IMR-90 (cell line): ENCODE data around the gene ANKRD6. TPM values are rescaled to one million over a fixed set of nuclear protein-coding genes. Genes with fewer than 3 reads are reported as not detected.

ENCODE experiments used
- ATAC-seq: fragments of 200-7000 bp; cut with Tn5 transposase; 2 replicates; pipeline ENCODE4 v1.9.1; 2020; ENCODE audit warnings: low read depth, mild to moderate bottlenecking, moderate library complexity
- BruUV-seq: library from RNA; stranded (reverse); fragments of 400-500 nt; replicated peaks from 2 replicates; lab custom pipeline; 2021; lab: Mats Ljungman, UMichigan
- CTCF ChIA-PET: fragments of 300-600 bp; formaldehyde crosslinking; extraction: SDS; loops from one replicate; lab custom pipeline; 2021; ENCODE audit warnings: antibody characterized with exemption; lab: Yijun Ruan, JAX
- POLR2A ChIA-PET: fragments of 300-600 bp; sonication (Branson Sonifier 250); formaldehyde crosslinking; loops from one replicate; lab custom pipeline; 2022; ENCODE audit warnings: antibody characterized with exemption; ENCODE audit not compliant: unreplicated experiment; lab: Charles Lee
- DNase-seq: peaks from one replicate; pipeline ENCODE4 v3.0.0; 2013
- H2AFZ ChIP-seq: replicated peaks from 2 replicates; pipeline ENCODE3; 2013; ENCODE audit warnings: low read length, mild to moderate bottlenecking; ENCODE audit not compliant: poor library complexity
- H2AK5ac ChIP-seq: 2 replicates; pipeline ENCODE4 v1.6.1; 2013; ENCODE audit warnings: low read depth, low read length, inconsistent platforms
- H2AK9ac ChIP-seq: replicated peaks from 2 replicates; pipeline ENCODE3; 2013; ENCODE audit warnings: mild to moderate bottlenecking, low read depth, low read length, moderate library complexity; ENCODE audit not compliant: poor library complexity
- H2BK120ac ChIP-seq: 2 replicates; pipeline ENCODE4 v1.6.1; 2013; ENCODE audit warnings: low read depth, low read length, inconsistent platforms
- H2BK15ac ChIP-seq: 3 replicates; pipeline ENCODE4 v1.6.1; 2013; ENCODE audit warnings: low read depth, low read length, inconsistent platforms
- H2BK20ac ChIP-seq: 2 replicates; pipeline ENCODE4 v1.6.1; 2013; ENCODE audit warnings: low read depth, mild to moderate bottlenecking, inconsistent platforms, low read length, moderate library complexity
- H2BK5ac ChIP-seq: 2 replicates; pipeline ENCODE4 v1.6.1; 2013; ENCODE audit warnings: mild to moderate bottlenecking, low read depth, low read length, inconsistent platforms; ENCODE audit not compliant: poor library complexity, severe bottlenecking
- H3K14ac ChIP-seq: replicated peaks from 2 replicates; pipeline ENCODE4 v1.6.1; 2013; ENCODE audit warnings: low read depth, low read length, inconsistent platforms
- H3K18ac ChIP-seq: 2 replicates; pipeline ENCODE4 v1.6.1; 2013; ENCODE audit warnings: low read depth, low read length, control low read depth
- H3K23ac ChIP-seq: 2 replicates; pipeline ENCODE4 v1.6.1; 2013; ENCODE audit warnings: low read depth, low read length, inconsistent platforms
- H3K27ac ChIP-seq: 2 replicates; pipeline ENCODE4 v1.5.1; 2013; ENCODE audit warnings: mild to moderate bottlenecking, control low read depth, low read length; ENCODE audit not compliant: insufficient read depth
- H3K27me3 ChIP-seq: 2 replicates; pipeline ENCODE4 v1.6.1; 2013; ENCODE audit warnings: low read length; ENCODE audit not compliant: control insufficient read depth, insufficient read depth
- H3K36me3 ChIP-seq: 2 replicates; pipeline ENCODE4 v1.6.1; 2013; ENCODE audit warnings: low read length, mixed read lengths; ENCODE audit not compliant: control insufficient read depth, insufficient read depth
- H3K4ac ChIP-seq: 2 replicates; pipeline ENCODE4 v1.6.1; 2013; ENCODE audit warnings: low read depth, low read length, inconsistent platforms
- H3K4me1 ChIP-seq: 2 replicates; pipeline ENCODE4 v1.6.1; 2013; ENCODE audit warnings: low read length, mixed read lengths; ENCODE audit not compliant: control insufficient read depth, insufficient read depth
- H3K4me2 ChIP-seq: 2 replicates; pipeline ENCODE4 v1.6.1; 2013; ENCODE audit warnings: low read depth, mild to moderate bottlenecking, control low read depth, low read length, moderate library complexity
- H3K4me3 ChIP-seq: 2 replicates; pipeline ENCODE4 v1.5.1; 2013; ENCODE audit warnings: low read depth, mild to moderate bottlenecking, control low read depth, low read length, moderate library complexity; ENCODE audit not compliant: insufficient read depth
- H3K56ac ChIP-seq: 2 replicates; pipeline ENCODE4 v1.6.1; 2013; ENCODE audit warnings: low read length, inconsistent platforms; ENCODE audit not compliant: insufficient read depth; ENCODE audit errors: extremely low read depth
- H3K79me1 ChIP-seq, 2 experiments: 2 replicates each; pipeline ENCODE4 v1.6.1; 2013; ENCODE audit warnings: low read length in 2 of 2, inconsistent platforms in 1 of 2, low read depth in 1 of 2
- H3K9ac ChIP-seq: 2 replicates; pipeline ENCODE4 v1.6.1; 2013; ENCODE audit warnings: low read depth, low read length, control low read depth
- H3K9me1 ChIP-seq: 2 replicates; pipeline ENCODE4 v1.6.1; 2013; ENCODE audit warnings: low read length, inconsistent platforms; ENCODE audit not compliant: insufficient read depth
- H3K9me3 ChIP-seq: 2 replicates; pipeline ENCODE4 v1.6.1; 2013; ENCODE audit warnings: low read length; ENCODE audit not compliant: control insufficient read depth, insufficient read depth
- H4K20me1 ChIP-seq: 2 replicates; pipeline ENCODE4 v1.6.1; 2013; ENCODE audit warnings: low read length, inconsistent platforms; ENCODE audit not compliant: insufficient read depth
- H4K5ac ChIP-seq: 2 replicates; pipeline ENCODE4 v1.6.1; 2013; ENCODE audit warnings: mild to moderate bottlenecking, low read depth, low read length, control low read depth
- H4K8ac ChIP-seq, 2 experiments: 2 replicates each; pipeline ENCODE4 v1.6.1; 2013; ENCODE audit warnings: low read depth in 2 of 2, low read length in 2 of 2, control low read depth in 1 of 2, inconsistent platforms in 1 of 2
- H4K91ac ChIP-seq: 2 replicates; pipeline ENCODE4 v1.6.1; 2013; ENCODE audit warnings: low read depth, low read length, inconsistent platforms; ENCODE audit not compliant: insufficient read depth
- BHLHE40 ChIP-seq: fragments of 150-350 bp; IDR thresholded peaks from 2 replicates; pipeline ENCODE4 v1.6.1; 2016; ENCODE audit warnings: mild to moderate bottlenecking, low read depth, low read length
- CEBPB ChIP-seq: IDR thresholded peaks from 2 replicates; pipeline ENCODE4 v1.6.1; 2012; ENCODE audit warnings: low read depth, low read length, improper control_type of control experiment
- CHD1 ChIP-seq: IDR thresholded peaks from 2 replicates; pipeline ENCODE4 v1.6.1; 2012; ENCODE audit warnings: low read depth, low read length, improper control_type of control experiment
- CTCF ChIP-seq: conservative IDR thresholded peaks from 2 replicates; pipeline ENCODE4 v1.5.1; 2012; ENCODE audit warnings: mild to moderate bottlenecking, low read depth, low read length, improper control_type of control experiment
- MAZ ChIP-seq: IDR thresholded peaks from 2 replicates; pipeline ENCODE4 v1.6.1; 2012; ENCODE audit warnings: low read depth, mild to moderate bottlenecking, low read length, improper control_type of control experiment, moderate library complexity, borderline replicate concordance
- MXI1 ChIP-seq: IDR thresholded peaks from 2 replicates; pipeline ENCODE4 v1.6.1; 2012; ENCODE audit warnings: low read depth, mild to moderate bottlenecking, low read length, moderate library complexity, borderline replicate concordance
- POLR2A ChIP-seq: IDR thresholded peaks from 2 replicates; pipeline ENCODE4 v1.6.1; 2012; ENCODE audit warnings: mild to moderate bottlenecking, low read depth, low read length
- RAD21 ChIP-seq: IDR thresholded peaks from 2 replicates; pipeline ENCODE4 v1.6.1; 2012; ENCODE audit warnings: low read length, improper control_type of control experiment
- USF2 ChIP-seq: fragments of 150-350 bp; IDR thresholded peaks from 2 replicates; pipeline ENCODE4 v1.6.1; 2017; ENCODE audit warnings: mild to moderate bottlenecking, antibody characterized with exemption, low read length, low read depth
- WGBS, 2 experiments: methylation state at CpG; one replicate each; pipeline versions ENCODE4 v1.1.5 to v1.1.7; 2013; ENCODE audit warnings: missing lambda C conversion rate in 2 of 2; ENCODE audit not compliant: insufficient read length in 1 of 2; ENCODE audit errors: extremely low coverage in 2 of 2; 5-methylcytosine and 5-hydroxymethylcytosine counted together
- dilution Hi-C: fragments of 300-500 bp; cut with HindIII; formaldehyde crosslinking; loops from one replicate; pipeline ENCODE4 v1.14.3; 2018; ENCODE audit warnings: low sequenced_read_pairs; ENCODE audit not compliant: unreplicated experiment
- in situ Hi-C: fragments of 300-500 bp; cut with MboI; formaldehyde crosslinking; loops from 3 replicates; pipeline ENCODE4 v1.14.3; 2019; ENCODE audit warnings: low sequenced_read_pairs, inconsistent platforms, mixed read lengths
- intact Hi-C: fragments of 100-400 bp; cut with micrococcal nuclease; formaldehyde crosslinking; loops from 2 replicates; pipeline ENCODE4 v1.10.0; 2022
- polyA plus RNA-seq, 3 experiments: library from polyadenylated mRNA; depleted of rRNA; stranded (reverse); fragments of >200 nt; gene quantifications; 2 replicates each; pipeline ENCODE4 v1.2.3, GENCODE V29; 2012; ENCODE audit warnings: low replicate concordance in 1 of 3
- total RNA-seq: library from RNA; depleted of rRNA; stranded (reverse); fragments of >200 nt; gene quantifications from 2 replicates; pipeline ENCODE4 v1.2.3, GENCODE V29; 2012

Gene ANKRD6
- total and polyA plus RNA-seq, 2 of the 4 experiments (the other 2 are of a cell fraction), result 0.12 to 0.18 TPM

- H3K14ac ChIP-seq, result no peak overlapping the region
- no peak overlapping the region for H3K18ac ChIP-seq
- no peak overlapping the region for H2AK5ac ChIP-seq
- no peaks in the 10 kb centered on the region; the same call in 1 of the 2 replicates for H3K27me3 ChIP-seq
- H4K91ac ChIP-seq, result no peak overlapping the region
- ChIA-PET POLR2A (no interaction called here), CTCF (no interaction called here)
- no peak overlapping the region for H3K27ac ChIP-seq
- intact Hi-C loops, result no loop called here
- no peak overlapping the region for H3K9ac ChIP-seq
- no peak overlapping the region for H4K8ac ChIP-seq
- no peak overlapping the region for H3K4me2 ChIP-seq
- H3K4me3 ChIP-seq, result no peak overlapping the region
- H3K36me3 ChIP-seq, result no peaks in the 10 kb centered on the region
- dilution Hi-C loops, result no loop called here
- H2AK9ac ChIP-seq, result no peak overlapping the region
- ATAC-seq (no peak), DNase-seq (no peak)
- no peak overlapping the region for H4K5ac ChIP-seq
- H3K23ac ChIP-seq, result no peak overlapping the region
- TF ChIP-seq MXI1 (no peak), CTCF (no peak), USF2 (no peak), CEBPB (no peak), RAD21 (no peak), POLR2A (no peak), BHLHE40 (no peak), MAZ (no peak), CHD1 (no peak)
- no peaks in the 10 kb centered on the region for H4K20me1 ChIP-seq
- no peak overlapping the region for H2BK5ac ChIP-seq
- H3K4me1 ChIP-seq, result no peaks in the 10 kb centered on the region
- H2BK120ac ChIP-seq, result no peak overlapping the region
- H3K9me3 ChIP-seq, result no peaks in the 10 kb centered on the region
- no peaks in the 10 kb centered on the region for H3K79me1 ChIP-seq
- no peak overlapping the region for H2BK15ac ChIP-seq
- H3K9me1 ChIP-seq, result 0 out of 2 replicates have a peak, but pooled peaks cover 4% of the 10 kb centered on the region
- no TSS peak for BruUV-seq
- no peak overlapping the region for H3K4ac ChIP-seq
- no CpG with 5 or more reads among the region's 7 CpGs for WGBS, 2 experiments
- no peak overlapping the region for H2BK20ac ChIP-seq
- no peak overlapping the region for H3K56ac ChIP-seq
- in situ Hi-C loops, result no loop called here
- H2AFZ ChIP-seq, result no peak overlapping the region
Observed at GRCh38 chr6:89589297-89590025, 156.5 kb downstream of the ANKRD6 start.
